HL-60/S4 treated with retinoic acid at 250 ng/mL for 4 days and 3 days (cell line): Measurements from ENCODE around the gene ATG3.
"Not testable (repeated sequence)": the region's sequence is repeated elsewhere in the genome, so short reads cannot be mapped to it uniquely, and the experiment has no call there.

Experiments used
- in situ Hi-C: fragments of 300-500 bp; cut with MboI; formaldehyde crosslinking; loops from 2 replicates; pipeline ENCODE4 v1.7.0; 2022; ENCODE audit warnings: low sequenced_read_pairs

The ATG3 gene

GRCh38 chr3:112564247-112564939 lies 2.6 kb upstream of the ATG3 start:
- in situ Hi-C loops: not testable (repeated sequence)

DNA sequence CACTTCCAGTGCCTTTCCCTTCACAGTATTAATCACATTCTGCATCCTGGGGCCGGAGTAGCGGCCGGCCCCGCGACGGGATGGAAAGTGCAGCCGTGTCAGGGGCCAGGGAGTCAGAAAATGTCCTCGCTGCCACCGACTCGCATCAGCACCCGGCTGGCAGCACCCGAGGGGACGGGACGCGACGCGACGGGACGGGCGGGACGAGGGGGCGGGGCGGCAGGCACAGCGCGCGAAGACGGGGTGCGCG lies 353 bp downstream of the ATG3 start:
- in situ Hi-C loops: no loop called here

DNA sequence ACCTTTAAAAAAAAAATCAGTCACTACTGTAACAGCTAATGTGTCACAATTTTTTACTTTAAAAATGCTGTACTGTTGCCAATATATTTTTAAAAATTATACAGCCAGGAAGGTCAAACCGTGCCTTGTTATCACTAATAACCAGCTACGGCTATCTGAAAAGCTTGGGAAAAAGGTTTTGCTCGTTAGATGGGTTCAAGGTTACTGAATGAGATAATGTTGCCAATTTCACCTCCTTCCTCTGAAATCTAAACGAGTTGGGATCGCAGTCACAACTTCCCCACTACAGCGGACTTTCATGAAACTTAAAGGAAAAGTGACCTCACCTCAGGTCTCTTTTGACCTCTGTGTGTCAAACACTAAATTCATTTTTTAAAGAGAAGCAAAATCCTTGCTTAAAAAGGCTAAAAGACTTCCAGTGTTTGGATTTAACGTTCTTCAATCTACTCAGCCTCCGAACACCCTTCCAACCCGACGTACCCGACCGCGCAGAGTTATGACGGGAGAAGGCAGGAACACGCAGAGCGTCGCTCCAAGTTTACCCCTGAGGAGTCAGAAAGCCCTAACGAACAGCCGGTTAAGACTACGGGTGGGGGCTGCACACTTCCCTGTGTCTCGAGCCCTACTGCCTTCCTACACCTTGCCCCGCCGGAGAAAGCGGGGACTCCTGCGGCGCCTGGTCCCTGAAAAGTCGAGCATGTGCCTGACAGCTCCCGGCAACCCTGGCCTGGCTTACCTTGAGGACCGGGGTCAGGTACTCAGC lies 860 bp downstream of the ATG3 start:
- in situ Hi-C loops: no loop called here

GRCh38 chr3:112560307-112560706 lies 1.5 kb downstream of the ATG3 start:
- in situ Hi-C loops: no loop called here

- in situ Hi-C loops: no loop called here
Observed at GRCh38 chr3:112557976-112558375, 3.8 kb downstream of the ATG3 start.

DNA sequence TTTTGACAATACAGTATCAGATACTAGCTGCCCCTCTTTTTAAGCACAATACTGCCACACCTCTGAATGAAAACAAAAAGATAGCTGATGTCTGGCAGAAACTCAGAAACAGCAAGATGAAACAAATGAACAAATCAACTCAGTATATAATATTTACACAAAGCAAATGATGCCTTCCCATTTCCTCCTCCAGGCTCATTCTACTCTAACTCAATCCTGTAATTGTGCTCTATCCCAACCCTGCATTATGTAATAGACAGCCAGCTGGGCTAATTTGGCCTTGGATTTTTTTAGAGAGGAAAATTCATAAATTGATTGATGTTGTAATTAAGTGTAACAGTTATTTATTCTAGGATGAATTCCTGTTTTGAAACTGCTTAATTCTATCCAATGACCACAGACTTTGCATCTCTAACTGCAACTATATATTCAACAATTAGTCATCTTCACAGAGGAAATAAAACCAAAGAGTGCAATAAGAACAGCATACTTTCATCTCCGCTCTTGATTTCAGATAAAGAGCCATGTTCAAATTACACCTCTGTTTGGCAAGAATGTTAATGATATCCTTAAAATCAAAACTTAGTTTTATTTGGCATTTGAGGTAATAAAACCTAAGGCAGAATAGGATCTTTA lies 6.1 kb downstream of the ATG3 start:
- in situ Hi-C loops: no loop called here

GRCh38 chr3:112550859-112551258 lies 10.9 kb downstream of the ATG3 start:
- in situ Hi-C loops: no loop called here

DNA sequence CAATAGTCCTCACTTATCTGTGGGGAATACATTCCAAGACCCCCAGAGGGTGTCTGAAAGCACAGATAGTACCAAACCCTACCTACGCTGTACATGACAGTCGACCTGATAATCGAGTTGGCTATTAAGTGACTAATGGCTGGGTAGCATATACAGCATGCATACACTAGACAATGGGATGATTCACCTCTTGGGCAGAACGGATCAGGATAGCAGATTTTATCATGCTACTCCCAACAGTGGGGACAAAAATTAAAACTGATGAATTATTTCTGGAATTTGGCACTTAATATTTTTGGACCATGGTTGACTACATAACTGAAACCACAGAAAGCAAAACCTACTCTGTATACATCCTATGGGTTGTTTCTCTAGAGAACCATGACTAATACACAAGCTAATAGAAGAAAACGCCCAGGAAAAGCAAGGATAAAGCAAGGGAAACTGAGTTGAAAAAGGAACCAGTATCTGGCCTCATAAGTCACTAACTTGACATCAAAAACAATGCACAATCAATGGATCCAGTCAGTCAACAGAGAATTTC lies 15.5 kb downstream of the ATG3 start:
- in situ Hi-C loops: no loop called here

DNA sequence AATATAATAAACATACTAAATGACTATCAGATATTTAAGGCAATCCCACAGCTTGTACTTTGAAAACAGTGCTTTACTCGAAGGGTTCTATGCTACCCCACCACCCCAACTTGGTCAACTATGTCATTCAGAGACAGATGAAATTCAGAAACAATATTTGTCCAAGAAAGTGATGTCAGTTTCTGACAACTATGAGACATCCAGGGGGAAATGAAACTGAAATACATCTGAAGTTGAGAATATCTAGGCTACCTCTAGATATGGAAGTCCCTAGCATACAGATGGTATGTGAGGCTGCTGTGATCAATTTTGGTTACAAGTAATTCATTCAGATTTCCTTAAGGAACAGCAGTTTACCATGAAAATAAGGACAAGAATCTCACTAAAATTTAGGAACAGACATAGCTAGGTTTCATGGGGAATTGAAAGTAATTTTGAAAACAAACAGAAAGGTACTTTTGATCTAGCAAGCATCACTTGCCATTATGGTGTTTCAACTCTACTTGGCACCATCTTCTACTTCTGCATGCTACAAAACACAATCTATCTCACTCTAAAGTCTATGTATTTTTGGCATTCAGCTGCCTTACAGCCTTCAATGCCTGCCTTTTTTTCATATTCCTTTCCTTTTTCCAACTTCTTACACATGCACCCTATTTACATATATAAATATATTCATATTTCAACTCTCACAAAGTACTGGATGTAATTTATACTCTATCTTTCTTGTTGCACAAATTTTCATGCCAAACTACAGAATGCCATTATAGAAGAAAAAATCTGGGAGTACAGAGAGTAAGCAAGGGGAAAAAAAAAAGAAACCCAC lies 21.7 kb downstream of the ATG3 start:
- in situ Hi-C loops: no loop called here

DNA sequence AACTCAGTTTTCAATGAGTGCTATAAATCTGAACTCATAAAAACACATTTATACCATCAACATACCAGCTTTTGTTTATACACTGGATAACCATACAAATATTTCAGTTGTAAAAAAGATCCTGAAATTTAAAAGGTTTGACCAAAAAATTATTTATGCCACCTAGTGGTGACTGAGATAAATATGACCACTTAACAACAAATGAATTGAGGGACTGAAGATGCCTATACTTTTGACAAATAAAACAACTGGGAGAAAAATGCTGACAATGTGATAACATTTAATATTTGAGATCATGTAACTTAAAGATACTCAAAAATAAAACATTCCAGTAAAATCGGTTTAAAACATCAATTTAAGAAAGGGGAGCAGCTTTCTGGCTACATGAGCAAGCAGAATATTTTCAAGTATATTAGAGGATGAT lies 30.4 kb downstream of the ATG3 start:
- in situ Hi-C loops: no loop called here

DNA sequence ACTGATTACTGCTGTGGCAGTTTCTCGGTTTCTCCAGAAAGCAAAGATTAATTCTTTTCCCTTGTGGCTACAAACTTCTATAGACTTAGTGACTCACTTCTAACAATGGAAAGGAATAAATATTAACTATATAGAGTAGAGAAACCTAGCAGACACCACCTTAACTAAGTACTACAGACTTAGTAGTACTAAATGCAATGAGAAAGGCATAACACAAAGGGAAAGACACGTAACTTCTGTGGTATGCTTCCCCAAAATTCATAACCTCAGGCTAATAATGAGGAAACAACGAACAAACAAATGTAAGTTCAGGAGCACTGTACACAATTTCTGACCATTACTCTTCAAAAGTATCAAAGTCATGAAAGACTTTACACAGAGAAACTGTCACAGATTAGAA lies 31.2 kb downstream of the ATG3 start:
- in situ Hi-C loops: no loop called here

GRCh38 chr3:112524127-112524526 lies 37.6 kb downstream of the ATG3 start:
- in situ Hi-C loops: loop anchor here (10.0 to 25.0 kb wide), 2 partner anchors 199 to 412 kb away; no protein-coding TSS in a partner anchor

GRCh38 chr3:112519424-112520001 lies 42.2 kb downstream of the ATG3 start:
- in situ Hi-C loops: loop anchor here (10.0 to 25.0 kb wide), 2 partner anchors 195 to 407 kb away; no protein-coding TSS in a partner anchor

DNA sequence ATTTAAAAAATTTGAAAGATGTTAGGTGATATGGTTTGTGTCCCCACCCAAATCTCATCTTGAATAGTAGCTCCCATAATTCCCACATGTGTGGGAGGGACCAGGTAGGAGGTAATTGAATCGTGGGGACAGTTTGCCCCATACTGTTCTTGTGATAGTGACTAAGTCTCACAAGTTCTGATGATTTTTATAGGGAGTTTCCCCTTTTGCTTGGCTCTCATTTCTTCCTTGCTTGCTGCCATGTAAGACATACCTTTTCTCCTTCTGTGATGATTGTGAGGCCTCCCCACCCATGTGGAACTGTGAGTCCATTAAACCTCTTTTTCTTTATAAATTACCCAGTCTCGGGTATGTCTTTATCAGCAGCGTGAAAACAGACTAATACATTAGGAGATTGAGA lies 42.8 kb downstream of the ATG3 start:
- in situ Hi-C loops: loop anchor here (25.0 kb wide), 1 partner anchor 407 kb away; no protein-coding TSS in a partner anchor

- in situ Hi-C loops: loop anchor here (25.0 kb wide), 1 partner anchor 402 kb away; no protein-coding TSS in a partner anchor
Observed at GRCh38 chr3:112514527-112515128, 47.1 kb downstream of the ATG3 start.

DNA sequence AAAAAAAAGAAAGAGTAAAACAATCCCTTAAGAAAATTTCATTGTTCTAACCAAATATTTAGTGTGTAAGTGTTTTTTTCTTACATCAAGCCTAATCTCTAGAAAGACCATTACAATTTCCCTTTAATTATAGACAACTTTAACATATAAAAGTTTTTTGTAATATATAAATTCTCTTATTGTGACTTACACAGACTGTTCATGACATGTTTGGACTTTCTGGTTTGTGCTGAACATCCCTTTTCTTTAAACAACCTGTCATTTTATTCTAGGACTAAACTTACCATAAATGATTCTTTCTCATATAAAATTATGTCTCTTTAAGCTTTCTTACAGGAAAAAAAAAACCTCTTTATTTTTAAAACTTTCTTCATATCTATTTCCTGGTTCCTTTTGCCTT lies 49.4 kb downstream of the ATG3 start:
- in situ Hi-C loops: loop anchor here (25.0 kb wide), 1 partner anchor 400 kb away; no protein-coding TSS in a partner anchor

DNA sequence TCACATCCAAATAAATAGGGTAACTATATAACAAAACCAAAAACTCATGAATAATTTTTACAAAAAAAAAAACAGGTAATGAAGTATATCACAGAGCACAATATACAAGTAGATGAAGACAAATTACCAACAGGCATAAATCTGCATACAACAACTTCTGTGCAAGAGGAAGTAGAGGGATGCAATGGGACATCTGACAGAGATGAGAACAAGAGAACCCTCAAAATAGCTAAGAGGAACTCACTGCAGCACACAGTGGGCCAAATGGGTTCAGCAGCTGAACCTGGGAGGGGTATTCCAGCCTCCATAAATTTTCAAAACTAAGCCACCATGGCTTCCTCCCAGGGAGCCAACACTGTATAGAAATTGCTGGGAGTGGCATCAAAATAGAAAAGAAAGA lies 52.9 kb downstream of the ATG3 start:
- in situ Hi-C loops: loop anchor here (25.0 kb wide), 1 partner anchor 397 kb away; no protein-coding TSS in a partner anchor

DNA sequence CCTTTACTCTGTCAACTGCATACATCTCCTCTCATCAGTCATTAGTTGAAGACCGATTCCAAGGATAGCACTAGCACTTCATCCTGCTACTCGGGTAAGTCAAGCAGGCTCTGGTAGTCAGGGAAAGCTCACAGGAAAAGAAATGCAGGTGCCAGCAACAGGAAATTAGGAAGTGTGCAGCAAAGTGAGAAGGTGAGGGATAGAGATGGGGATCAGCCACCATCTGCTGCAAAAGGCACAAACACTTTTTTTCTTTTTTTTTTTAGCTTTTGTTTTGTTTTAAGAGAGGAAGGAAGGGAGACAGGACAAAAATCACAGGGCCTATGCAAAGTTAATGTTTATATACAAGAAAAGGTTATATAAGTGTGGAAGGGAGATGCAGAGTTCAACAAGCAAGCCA lies 53.5 kb downstream of the ATG3 start:
- in situ Hi-C loops: loop anchor here (25.0 kb wide), 1 partner anchor 396 kb away; no protein-coding TSS in a partner anchor

DNA sequence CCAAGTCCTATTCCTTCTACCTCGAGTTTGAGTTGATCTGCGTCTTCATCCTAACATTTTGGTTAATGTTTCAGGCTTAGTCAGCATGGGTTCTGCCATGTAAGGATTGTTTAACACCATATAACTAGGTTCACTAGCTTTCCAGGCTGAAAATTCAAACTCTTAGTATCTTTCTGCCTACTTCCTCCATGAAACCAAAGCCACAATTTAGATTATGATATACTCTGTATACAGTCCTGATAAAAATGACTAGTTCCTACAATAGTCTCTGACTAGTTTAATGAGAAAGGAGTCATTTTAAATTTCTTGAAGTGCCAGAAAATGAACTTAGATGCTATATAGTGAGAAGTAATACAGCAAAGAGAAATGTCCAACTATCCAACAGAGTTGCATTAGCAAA lies 55.9 kb downstream of the ATG3 start:
- in situ Hi-C loops: loop anchor here (25.0 kb wide), 1 partner anchor 394 kb away; no protein-coding TSS in a partner anchor

GRCh38 chr3:112504123-112504522 lies 57.6 kb downstream of the ATG3 start:
- in situ Hi-C loops: loop anchor here (25.0 kb wide), 1 partner anchor 392 kb away; no protein-coding TSS in a partner anchor
